Astrocyte (in vitro differentiated cells and primary cell): Measurements from ENCODE around the gene DYNLT2. TPM values are rescaled to one million over a fixed set of nuclear protein-coding genes. Genes with fewer than 3 reads are reported as not detected.
A peak's percentile ranks its signal among the peaks of the same experiment; 100 is the strongest.
"Not testable (repeated sequence)": the region's sequence is repeated elsewhere in the genome, so short reads cannot be mapped to it uniquely, and the experiment has no call there.

Source experiments
- DNase-seq: peaks from one replicate; pipeline ENCODE4 v3.0.0-alpha.2; 2010; ENCODE audit warnings: low read depth
- FAIRE-seq: peaks from 2 replicates; lab custom pipeline; 2011; peaks lifted over from hg19 to GRCh38; lab: Jason Lieb, UNC
- H2AFZ ChIP-seq: 2 replicates; pipeline ENCODE4 v1.6.0; 2012; ENCODE audit warnings: low read depth, low read length, inconsistent platforms
- H3K27ac ChIP-seq: 2 replicates; pipeline ENCODE4 v1.5.1; 2011; ENCODE audit warnings: low read depth, low read length, inconsistent platforms
- H3K27me3 ChIP-seq: 2 replicates; pipeline ENCODE4 v1.6.0; 2011; ENCODE audit warnings: low read length, inconsistent platforms; ENCODE audit not compliant: insufficient read depth
- H3K36me3 ChIP-seq: 2 replicates; pipeline ENCODE4 v1.5.1; 2011; ENCODE audit warnings: low read length, inconsistent platforms; ENCODE audit not compliant: insufficient read depth
- H3K4me1 ChIP-seq: 2 replicates; pipeline ENCODE4 v1.5.1; 2011; ENCODE audit warnings: low read length, inconsistent platforms; ENCODE audit not compliant: insufficient read depth
- H3K4me2 ChIP-seq: 2 replicates; pipeline ENCODE4 v1.6.0; 2012; ENCODE audit warnings: low read length, inconsistent platforms
- H3K4me3 ChIP-seq: 2 replicates; pipeline ENCODE4 v1.5.1; 2011; ENCODE audit warnings: low read depth, mild to moderate bottlenecking, low read length, inconsistent platforms; ENCODE audit not compliant: insufficient read depth
- H3K79me2 ChIP-seq: 2 replicates; pipeline ENCODE4 v1.6.0; 2012; ENCODE audit warnings: mild to moderate bottlenecking, low read length, inconsistent platforms; ENCODE audit not compliant: insufficient read depth
- H3K9ac ChIP-seq: 2 replicates; pipeline ENCODE4 v1.6.0; 2012; ENCODE audit warnings: mild to moderate bottlenecking, low read length, inconsistent platforms
- H3K9me3 ChIP-seq: 2 replicates; pipeline ENCODE4 v1.5.1; 2012; ENCODE audit warnings: low read depth, mild to moderate bottlenecking, low read length, inconsistent platforms; ENCODE audit not compliant: insufficient read depth
- H4K20me1 ChIP-seq: 2 replicates; pipeline ENCODE4 v1.6.0; 2012; ENCODE audit warnings: low read length, inconsistent platforms; ENCODE audit not compliant: insufficient read depth
- H3K27ac Mint-ChIP-seq: one replicate; pipeline ENCODE4 v1.8.0; 2021; ENCODE audit warnings: mild to moderate bottlenecking, mixed read lengths; ENCODE audit not compliant: unreplicated experiment
- H3K27me3 Mint-ChIP-seq: one replicate; pipeline ENCODE4 v1.8.0; 2021; ENCODE audit warnings: low read depth, mixed read lengths; ENCODE audit not compliant: unreplicated experiment
- H3K36me3 Mint-ChIP-seq: one replicate; pipeline ENCODE4 v1.8.0; 2021; ENCODE audit warnings: low read depth, mixed read lengths; ENCODE audit not compliant: unreplicated experiment
- H3K4me1 Mint-ChIP-seq: one replicate; pipeline ENCODE4 v1.8.0; 2021; ENCODE audit warnings: low read depth, mixed read lengths; ENCODE audit not compliant: unreplicated experiment
- H3K4me3 Mint-ChIP-seq: one replicate; pipeline ENCODE4 v1.8.0; 2021; ENCODE audit warnings: mild to moderate bottlenecking, moderate library complexity, mixed read lengths; ENCODE audit not compliant: unreplicated experiment
- H3K9me3 Mint-ChIP-seq: one replicate; pipeline ENCODE4 v1.8.0; 2021; ENCODE audit warnings: mild to moderate bottlenecking, mixed read lengths; ENCODE audit not compliant: unreplicated experiment
- CTCF ChIP-seq: IDR thresholded peaks from 2 replicates; pipeline ENCODE4 v1.5.1; 2011; ENCODE audit warnings: low read depth, mild to moderate bottlenecking, inconsistent platforms, low read length, moderate library complexity; ENCODE audit not compliant: insufficient read depth
- EZH2 ChIP-seq: IDR thresholded peaks from 2 replicates; pipeline ENCODE4 v1.6.1; 2012; ENCODE audit warnings: mild to moderate bottlenecking, low read length, inconsistent platforms; ENCODE audit not compliant: insufficient read depth
- total RNA-seq: library from RNA; stranded (reverse); gene quantifications from 2 replicates; pipeline ENCODE4 v1.2.1, GENCODE V29; 2021

Gene DYNLT2
- total RNA-seq, 1 donor from 2014 or later, result 1.0 TPM

DNA sequence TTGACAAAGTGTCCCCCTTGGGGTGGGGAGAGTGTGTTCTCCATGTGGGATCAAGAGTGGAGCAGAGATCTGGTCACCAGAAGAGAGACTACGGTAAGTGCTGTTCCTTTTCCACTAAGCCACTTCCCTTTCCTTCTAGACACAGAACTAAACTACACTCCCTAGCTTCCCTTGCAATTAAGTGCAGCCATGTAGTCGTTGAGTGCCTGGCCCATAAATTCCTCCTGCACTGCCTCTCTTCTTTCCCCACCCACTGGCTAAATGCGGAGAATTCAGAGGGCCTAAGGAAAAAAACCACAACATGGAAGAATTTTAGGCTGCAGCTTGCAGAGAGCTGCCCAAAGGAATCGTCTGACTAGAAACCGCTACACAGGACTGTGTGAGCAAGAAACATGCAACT is 51.1 kb downstream of the DYNLT2 start:
- TF ChIP-seq EZH2 (no peak), CTCF (no peak)
- Histone ChIP-seq H3K4me3 (no peak overlapping the region), H3K79me2 (peaks cover 66% of the 10 kb centered on the region), H3K9ac (peak overlapping the region; percentile 28), H3K36me3 (peaks cover 7% of the 10 kb centered on the region), H3K4me2 (peak overlapping the region; percentile 86), H3K9me3 (no peaks in the 10 kb centered on the region), H4K20me1 (peaks cover 27% of the 10 kb centered on the region), H3K27me3 (no peaks in the 10 kb centered on the region), H3K27ac (no peak overlapping the region), H2AFZ (no peak overlapping the region), H3K4me1 (peaks cover 33% of the 10 kb centered on the region)
- Mint-ChIP-seq H3K4me1 (peaks cover 22% of the 10 kb centered on the region), H3K27me3 (no peaks in the 10 kb centered on the region), H3K36me3 (peaks cover 12% of the 10 kb centered on the region), H3K27ac (no peak overlapping the region), H3K9me3 (peaks cover 4% of the 10 kb centered on the region), H3K4me3 (peak overlapping the region; percentile 91)
- FAIRE-seq (no peak), DNase-seq (peak; percentile 57)

DNA sequence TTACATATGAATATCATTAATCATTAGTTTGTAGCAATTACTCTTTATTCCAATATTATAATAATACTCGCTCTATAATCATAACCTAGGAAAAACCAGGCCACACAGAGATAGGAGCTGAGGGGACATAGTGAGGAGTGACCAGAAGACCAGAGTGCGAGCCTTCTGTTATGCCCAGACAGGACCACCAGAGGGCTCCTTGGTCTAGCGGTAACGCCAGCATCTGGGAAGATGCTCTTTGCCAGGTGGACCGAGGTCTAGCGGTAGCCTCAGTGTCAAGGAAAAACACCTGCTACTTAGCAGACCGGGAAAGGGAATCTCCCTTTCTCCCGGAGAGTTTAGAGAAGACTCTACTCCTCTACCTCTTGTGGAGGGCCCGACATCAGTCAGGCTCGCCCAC is 54.3 kb downstream of the DYNLT2 start:
- H3K4me3 ChIP-seq, H3K27me3 Mint-ChIP-seq, H3K4me3 Mint-ChIP-seq, H3K9me3 ChIP-seq, H3K9me3 Mint-ChIP-seq, H3K36me3 ChIP-seq, H3K27ac ChIP-seq, H3K4me1 Mint-ChIP-seq, H2AFZ ChIP-seq, H3K27me3 ChIP-seq, FAIRE-seq, H3K4me2 ChIP-seq, H4K20me1 ChIP-seq, DNase-seq, H3K9ac ChIP-seq, H3K27ac Mint-ChIP-seq: not testable (repeated sequence)
- H3K36me3 Mint-ChIP-seq, result peaks cover 12% of the 10 kb centered on the region
- Histone ChIP-seq H3K4me1 (peaks cover 17% of the 10 kb centered on the region), H3K79me2 (peaks cover 51% of the 10 kb centered on the region)
- TF ChIP-seq CTCF, result peak; percentile 21

GRCh38 chr6:169695131-169695530 is 56.2 kb downstream of the DYNLT2 start:
- Histone ChIP-seq H3K9me3 (peaks cover 2% of the 10 kb centered on the region), H3K9ac (no peak overlapping the region), H3K27ac (no peak overlapping the region), H4K20me1 (peaks cover 3% of the 10 kb centered on the region), H3K4me2 (no peak overlapping the region), H3K4me3 (no peak overlapping the region), H3K36me3 (no peaks in the 10 kb centered on the region), H3K79me2 (peaks cover 33% of the 10 kb centered on the region), H3K4me1 (peaks cover 10% of the 10 kb centered on the region), H2AFZ (no peak overlapping the region), H3K27me3 (no peaks in the 10 kb centered on the region)
- peaks cover 13% of the 10 kb centered on the region for H3K36me3 Mint-ChIP-seq
- peaks cover 4% of the 10 kb centered on the region for H3K9me3 Mint-ChIP-seq
- H3K4me1 Mint-ChIP-seq, result peaks cover 12% of the 10 kb centered on the region
- FAIRE-seq, result no peak
- TF ChIP-seq CTCF (no peak), EZH2 (no peak)
- H3K27me3 Mint-ChIP-seq, result no peaks in the 10 kb centered on the region
- H3K27ac Mint-ChIP-seq, result no peak overlapping the region
- no peak overlapping the region for H3K4me3 Mint-ChIP-seq
- DNase-seq, result no peak
